HG03095 (cell line): Measurements from ENCODE around the gene ALOXE3.
"Not testable (repeated sequence)": the region's sequence is repeated elsewhere in the genome, so short reads cannot be mapped to it uniquely, and the experiment has no call there.

Source experiments
- ATAC-seq: cut with Tn5 transposase; IDR thresholded peaks from one replicate; pipeline ENCODE4 v1.9.1; 2021; ENCODE audit warnings: moderate library complexity; ENCODE audit not compliant: unreplicated experiment

ALOXE3 gene

DNA sequence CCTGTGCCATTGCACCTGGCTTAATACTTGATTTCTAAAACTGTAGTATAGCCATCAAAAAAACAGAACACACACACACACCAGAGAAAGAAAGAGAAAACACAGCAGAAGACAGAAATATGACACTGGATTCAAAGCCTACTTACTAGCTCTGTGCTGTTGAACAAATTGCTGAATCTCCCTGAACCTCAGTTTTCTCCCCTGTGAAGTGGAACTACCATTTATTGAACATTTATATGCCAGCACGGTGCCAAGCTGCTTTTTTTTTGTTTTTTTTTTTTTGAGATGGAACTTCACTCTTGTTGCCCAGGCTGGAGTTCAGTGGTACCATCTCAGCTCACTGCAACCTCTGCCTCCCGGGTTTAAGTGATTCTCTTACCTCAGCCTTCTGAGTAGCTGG, 17.6 kb downstream of the ALOXE3 start:
- ATAC-seq = no peak

DNA sequence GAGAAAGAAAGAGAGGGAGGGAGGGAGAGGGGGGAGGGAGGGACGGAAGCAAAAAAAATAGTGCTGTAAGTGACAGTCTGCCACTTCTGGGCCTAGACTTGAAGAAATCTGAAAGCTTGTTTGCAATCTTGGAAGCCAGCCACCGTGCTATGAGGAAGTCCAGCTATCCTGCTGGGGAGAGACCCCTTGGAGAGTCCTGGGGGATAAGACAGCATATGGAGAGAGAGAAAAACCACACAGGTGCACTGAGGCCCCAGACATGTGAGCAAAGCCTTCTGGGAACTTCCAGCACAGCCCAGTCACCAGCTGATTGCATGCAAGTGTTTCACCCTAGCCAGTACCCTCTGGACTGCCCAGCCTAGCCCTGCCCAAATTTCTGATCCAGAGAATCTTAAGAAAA, 18.2 kb downstream of the ALOXE3 start:
- no peak for ATAC-seq

DNA sequence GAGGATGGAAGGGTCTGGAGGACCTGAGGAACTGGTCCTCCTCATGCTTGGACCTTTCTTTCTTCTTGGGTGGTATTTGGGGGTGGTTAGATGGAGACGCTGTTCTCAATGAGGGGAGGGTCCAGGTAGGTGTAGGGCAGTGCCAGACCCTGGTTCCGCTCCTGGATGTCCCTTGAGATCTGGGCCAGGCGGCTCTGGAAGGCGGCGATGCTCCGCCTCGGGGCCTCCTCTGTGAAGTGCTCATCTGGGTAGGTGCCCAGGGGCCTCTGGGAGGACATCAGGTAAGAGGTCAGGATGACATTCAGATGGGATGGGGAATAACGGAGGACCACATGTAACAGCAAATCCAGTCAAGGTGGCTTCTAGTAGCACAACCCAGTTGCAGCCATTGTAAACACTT, 21.8 kb downstream of the ALOXE3 start:
- no peak for ATAC-seq

DNA sequence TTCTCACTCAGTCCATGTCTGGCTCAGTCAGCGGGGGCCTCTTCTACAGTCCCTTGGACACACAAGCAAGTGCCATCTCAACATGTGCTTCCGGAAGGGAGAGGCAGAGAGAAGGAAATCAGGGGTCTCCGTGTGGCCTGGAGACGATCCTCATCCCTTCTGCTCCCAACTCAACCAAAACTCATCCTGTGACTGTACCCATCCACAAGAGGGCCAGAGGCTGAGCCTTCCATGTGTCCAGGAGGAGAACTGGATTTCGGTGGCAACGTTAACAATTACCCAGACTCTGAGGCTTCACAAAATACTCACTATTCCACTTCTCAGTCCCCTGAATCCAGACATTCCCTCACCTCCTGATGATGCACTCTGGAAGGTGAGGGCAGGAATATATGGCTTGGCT, 23.0 kb downstream of the ALOXE3 start:
- ATAC-seq = no peak

DNA sequence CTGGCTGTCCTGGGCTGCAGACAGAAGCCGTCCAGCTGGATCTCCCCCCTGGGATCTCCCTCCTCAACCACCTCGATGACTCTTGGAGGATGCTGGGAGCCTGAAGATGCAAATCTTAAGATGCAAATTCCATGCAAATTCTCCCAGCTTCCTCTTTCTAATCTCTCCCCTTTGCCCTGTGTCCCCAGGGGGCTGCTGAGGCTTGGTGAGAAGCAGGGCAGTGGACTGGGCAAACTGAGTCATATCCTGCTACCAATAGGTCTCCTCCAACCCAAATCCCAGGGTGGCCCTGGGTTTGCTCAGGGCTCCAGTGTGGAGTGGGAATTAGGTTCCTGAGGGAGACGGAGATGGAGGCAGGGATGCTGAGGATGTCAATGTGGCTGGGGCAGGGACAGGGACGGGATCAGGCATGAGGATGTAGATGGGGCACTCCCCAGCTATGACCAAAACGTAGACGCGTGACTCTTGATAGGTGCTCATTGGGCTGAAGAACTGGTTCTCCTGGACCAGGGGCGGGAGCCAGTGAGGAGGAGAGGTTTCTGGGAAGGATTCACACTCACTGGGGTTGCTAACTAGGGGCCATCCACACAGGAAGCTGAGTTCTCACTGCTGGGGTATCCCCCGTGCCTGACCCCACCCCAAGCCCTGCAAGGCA, 27.2 kb downstream of the ALOXE3 start:
- ATAC-seq = no peak

DNA sequence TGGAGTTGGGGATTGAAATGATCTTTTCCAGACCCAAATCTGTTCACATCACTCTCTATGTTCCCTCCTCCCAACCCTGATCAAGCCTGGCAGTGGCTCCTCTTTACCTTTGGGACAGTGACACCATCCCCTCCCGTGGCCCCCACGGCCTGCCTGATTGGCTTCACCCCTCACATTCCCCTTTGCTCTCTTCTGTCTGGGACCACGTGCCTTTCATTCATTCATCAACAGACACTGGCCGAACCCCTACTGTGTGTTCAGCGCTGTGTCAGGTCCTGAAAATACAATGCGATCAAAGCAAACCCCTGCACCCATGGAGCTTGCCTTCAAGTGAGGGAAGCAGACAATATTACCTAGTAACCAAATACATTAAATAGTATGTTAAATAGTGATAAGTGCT, 28.6 kb downstream of the ALOXE3 start:
- ATAC-seq = no peak

DNA sequence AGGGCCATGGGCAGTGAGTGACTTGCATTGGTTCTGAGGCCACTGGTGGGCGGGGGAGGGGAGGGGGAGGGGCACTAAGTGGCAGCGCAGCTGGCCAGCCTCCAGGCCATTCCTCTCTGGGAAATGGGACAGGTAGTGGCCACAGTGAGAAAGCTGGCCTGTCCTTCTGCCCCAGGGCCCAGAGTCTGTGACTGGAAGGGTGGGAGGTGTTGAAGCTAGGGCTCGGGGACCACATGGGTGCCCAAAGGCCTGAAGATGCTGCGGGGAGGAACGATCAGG, 30.4 kb downstream of the ALOXE3 start:
- no peak for ATAC-seq

DNA sequence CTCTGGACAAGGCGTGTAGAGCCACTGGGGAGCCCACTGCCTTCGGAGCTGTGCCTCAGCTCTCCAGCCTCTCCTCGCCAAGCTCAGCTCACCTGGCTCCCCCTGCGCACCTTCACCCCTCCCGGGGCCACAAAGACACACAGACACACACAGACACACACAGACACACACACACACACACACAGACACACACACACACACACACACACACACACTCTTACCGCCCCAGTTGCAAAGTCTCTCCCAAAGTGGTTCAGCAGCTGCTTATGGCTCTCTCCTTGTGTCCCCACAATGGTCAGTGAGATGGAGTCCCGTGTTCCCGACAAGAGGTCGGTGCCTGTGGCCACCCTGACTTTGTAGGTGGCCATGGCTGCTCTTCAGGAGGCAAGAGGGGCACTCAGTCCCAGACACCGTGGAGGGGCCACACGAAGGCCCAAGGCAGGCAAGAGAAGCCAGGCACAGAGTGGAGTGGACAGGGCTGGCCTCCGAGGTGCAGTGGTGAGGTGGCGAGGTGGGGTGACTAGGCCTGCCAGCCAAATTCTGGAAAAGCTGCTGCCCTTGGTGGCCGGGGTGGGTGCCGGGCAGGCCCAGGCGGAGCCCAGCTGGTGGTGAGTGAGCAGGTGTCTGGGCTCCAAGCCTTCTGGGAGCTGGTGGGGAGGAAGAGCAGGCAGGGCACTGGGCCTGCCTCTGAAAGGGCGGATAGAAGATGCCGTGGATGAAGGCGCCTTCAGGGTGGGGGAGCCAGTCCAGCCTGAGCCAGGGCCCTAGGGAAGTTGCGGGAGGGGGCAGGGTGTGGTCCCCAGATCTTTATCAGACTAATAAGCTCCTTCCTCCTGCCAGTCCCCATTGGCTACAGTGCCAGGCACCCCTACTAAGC, 31.0 kb downstream of the ALOXE3 start, which contains the start of gene ALOX12B:
TSS of gene ALOX12B (minus strand) at position 642 of the 877 bp plus-strand sequence. CDS start at position 368, 274 bp downstream.
- no peak for ATAC-seq

DNA sequence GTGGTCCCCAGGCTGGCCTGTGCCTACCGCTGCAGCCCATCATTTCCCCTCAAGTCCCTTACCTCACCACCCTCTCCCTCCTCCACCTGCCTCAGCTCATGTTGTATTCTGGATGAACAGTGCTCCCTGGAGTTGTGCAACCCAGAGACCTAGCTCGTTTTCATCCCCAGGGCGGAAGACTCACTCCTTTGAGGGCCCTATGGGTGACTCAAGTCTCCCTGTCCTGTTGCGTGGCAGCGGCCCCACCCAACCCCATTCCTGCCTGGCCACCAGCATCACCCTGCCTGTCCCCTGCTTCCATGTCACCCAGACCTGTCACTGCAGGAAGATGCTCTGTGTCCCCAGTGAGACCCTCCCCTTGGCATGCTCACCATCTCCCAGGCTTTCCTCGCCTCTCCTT, 34.1 kb downstream of the ALOXE3 start:
- ATAC-seq = no peak

DNA sequence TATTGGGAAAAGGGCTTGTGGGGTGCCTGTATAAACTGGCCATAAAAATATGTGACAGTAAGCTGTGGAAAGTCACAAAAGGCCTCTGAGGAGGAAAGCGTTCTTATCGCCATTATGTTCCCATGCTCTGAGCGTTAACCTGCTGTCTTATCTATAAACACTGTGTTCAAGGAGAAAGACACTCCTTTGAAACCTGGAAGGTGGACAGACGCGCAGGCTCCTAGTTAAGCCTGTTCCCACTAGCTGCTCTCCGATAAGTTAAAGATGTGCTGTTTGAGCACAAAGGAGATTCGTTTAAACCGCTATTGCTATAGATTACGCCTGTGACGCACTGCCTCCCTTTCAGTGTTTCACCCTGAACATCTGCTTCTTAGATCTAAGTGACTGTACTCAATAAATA, 36.0 kb downstream of the ALOXE3 start:
- ATAC-seq = no peak

DNA sequence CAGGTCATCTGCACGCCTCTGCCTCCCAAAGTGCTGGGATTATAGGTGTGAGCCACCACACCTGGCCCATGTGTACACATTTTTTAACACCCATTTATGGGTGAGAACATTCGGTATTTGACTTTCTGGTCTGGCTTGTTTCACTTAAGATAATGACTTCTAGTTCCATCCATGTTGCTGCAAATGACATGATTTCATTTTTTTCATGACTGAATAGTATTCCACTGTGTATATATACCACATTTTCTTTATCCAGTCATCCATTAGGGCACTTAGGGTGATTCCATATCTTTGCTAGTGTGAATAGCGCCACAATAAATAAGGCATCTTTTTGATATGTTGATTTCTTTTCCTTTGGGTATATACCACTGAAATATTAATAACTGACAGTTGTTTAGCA, 36.4 kb downstream of the ALOXE3 start:
- ATAC-seq = no peak

DNA sequence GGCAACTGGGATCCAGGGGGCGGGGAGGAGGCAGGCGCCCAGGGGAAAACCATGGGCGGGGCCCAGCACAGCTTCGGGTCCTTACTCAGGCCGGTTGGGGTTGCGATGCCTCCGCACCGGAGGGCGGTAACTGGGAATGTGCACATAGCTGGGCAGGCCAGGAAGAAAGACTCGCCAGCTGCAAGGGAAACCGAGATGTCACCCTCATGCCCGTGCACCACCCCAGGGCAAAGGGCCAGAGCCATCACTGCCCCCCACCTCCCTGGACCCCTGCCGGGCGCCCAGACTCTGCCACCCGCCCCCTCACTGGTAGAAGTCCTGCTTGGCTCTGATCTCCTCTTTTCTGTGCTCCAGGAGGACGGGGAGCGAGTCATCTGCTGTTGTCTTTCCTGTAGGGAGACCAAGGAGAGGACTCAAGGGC, 37.5 kb downstream of the ALOXE3 start:
- ATAC-seq = no peak

DNA sequence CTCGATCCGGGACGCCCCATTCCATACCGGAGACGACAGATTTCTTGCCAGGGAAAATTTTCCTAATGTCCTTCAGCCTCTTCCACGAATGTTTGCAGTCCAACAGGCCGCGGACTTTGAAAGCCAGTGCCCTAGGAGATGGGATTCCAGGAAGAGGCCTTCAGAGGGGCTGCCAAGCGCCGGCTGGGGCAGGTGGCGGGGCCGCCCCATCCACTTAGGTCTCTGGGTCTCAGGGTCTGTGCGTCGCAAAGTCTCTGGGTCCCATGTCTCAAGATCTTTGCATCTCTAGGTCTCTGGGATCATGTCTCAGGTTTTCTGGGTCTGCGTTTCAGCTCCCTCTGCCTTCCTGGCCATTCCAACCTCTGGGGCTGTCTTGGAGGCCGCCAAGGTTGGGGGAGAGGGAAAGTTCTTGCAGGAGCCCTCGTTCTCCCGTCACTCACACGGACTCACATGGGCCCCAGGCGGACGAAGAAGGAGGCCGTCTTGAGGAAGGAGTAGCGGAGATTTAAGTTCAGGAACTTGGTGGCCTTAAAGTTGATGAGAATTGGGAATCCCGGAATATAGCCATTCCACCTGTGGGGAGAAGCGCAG, 38.0 kb downstream of the ALOXE3 start:
- no peak for ATAC-seq

DNA sequence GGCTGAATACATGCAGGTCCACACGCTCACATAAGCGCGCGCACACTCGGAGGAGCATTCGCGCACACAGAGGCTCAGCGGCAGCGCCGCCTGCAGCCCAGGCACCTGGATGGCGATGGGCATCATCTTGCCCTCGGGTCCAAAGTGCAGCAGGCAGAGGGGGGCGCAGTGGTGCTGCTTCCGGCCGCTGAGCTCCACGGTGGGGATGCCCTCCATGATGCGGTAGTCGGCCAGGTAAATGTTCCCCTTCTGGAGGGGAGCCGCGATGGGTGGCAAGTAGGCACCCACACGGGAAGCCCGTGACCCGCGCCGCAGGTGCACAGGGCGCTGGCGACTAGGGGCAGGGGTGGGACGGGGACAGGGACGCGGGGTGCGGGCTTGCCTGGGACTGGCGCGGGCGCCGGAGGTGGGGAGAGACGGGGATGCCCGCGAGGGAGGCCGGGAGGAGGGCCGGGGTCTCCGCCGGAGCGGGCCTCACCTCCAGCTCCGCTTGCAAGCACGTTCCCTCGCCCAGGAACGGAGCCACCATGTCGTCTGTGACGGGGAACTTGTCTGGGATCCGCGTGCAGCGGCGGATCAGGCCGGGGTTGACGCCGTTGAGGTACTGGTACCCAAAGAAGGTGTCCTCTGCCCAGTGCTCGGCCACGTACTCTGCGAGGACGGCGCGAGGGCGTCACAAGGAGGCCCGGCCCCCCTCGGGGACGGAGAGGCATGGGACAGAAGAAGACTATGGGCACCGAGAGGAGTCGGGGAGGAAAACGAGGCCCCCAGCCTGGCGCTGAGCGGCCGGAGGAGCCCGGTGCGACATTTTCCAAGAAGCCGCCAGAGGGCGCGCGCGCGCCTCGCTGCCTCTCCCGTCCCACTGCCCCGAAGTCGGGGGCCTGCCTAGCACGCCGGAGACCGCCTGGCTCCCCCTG, 38.8 kb downstream of the ALOXE3 start:
- ATAC-seq = no peak

DNA sequence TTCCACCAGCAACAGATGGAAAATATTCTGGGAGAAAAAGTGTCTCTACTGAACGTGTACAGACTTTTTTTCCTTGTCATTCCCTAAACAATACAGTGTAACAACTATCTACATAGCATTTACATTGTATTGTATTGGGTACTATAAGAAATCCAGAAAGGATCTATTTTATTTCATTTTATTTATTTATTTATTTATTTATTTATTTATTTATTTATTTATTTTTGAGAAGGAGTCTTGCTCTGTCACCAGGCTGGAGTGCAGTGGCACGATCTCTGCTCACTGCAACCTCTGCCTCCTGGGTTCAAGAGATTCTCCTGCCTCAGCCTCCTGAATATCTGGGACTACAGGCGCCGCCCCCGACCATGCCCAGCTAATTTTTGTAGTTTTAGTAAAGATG, 40.4 kb downstream of the ALOXE3 start:
- ATAC-seq = not testable (repeated sequence)

DNA sequence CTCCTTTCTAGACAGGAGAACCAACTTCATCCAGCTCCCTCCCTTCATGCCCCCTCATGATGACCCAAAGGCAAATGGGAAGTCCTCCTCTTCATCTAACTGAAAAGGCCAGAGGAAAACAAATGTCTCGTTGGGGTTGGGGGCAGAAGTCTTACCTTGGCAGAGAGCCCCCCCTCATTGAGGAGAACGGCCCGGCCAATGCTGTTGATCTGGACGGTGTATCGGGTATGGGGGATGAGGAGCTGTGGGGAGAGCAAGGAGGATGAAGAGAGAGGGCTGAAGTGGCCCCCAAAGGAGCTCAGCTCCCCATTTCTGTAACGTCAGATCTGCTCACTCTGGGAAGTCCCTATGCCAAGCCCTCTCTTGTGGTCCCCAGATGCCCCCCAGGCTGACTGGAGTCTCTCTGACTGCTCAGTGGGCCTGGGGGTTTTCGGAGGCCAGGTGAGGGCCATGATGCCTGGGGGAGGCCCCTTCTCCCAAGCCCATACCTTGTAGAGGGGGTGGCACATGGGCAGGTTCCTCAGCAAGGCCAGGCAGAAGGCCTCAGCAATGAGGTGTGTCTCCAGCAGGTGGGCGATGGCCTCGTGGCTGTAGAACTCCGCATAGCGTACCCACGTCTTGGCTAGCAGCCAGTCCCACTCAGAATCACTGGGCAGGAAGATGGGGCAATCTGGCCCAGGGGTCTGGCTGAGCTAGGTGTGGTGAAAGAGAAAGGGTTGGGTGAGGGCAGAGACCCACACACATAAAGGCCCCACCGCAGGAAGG, 41.6 kb downstream of the ALOXE3 start:
- no peak for ATAC-seq

DNA sequence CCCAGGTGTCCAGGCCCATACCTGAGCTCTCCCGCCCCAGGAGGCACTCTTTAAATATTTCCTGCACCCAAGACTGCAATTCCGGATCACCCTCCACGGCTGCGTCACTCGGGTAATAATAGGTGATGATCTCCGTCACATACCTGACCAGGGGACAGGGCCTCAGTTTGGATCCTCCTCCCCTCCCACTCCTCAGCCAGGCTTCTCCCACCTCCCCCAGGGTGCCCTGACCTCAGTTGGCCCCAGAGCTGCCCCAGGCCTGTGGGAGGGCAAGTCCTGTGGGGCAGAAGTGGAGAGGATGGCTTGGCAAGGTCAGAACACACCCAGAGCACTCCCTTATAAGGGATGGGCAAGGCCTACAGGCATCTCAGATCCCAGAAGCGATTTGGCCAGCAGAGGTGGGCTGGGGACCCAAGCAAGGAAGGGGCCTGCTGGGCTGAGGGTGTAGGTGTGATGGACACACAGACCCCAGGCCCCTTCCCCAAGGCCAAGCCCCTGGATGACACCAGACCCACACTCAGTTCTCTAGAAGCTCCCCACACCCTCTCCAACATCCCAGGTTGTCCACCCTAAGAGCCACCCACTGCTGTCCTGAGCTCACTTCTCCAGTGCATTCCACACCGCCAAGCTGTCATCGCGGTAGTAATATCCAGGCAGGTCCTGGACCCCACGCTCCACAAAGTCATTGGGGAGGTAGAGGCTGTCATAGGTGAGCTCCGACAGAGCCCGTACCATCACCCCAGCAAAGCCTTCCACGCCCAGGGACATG, 42.6 kb downstream of the ALOXE3 start:
- no peak for ATAC-seq

DNA sequence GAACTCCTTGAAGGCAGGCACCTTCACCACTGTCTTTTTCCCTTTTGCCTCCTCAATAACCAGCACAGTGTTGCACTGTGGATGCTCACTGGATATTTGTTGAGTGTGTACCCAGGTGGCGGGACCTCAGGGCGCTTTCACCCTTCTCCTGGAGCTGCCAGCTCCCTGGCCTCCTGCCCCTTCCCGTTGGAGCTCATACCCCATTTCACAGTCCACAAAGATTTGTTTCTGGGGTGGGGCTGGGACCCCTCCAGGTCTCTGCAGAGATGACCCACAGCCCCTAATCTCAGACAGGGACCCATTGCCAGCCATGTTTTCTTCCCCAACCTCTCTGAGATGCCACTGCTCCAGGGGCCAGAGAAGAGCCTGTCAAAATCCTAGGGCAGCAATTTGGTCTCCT, 43.2 kb downstream of the ALOXE3 start:
- no peak for ATAC-seq

DNA sequence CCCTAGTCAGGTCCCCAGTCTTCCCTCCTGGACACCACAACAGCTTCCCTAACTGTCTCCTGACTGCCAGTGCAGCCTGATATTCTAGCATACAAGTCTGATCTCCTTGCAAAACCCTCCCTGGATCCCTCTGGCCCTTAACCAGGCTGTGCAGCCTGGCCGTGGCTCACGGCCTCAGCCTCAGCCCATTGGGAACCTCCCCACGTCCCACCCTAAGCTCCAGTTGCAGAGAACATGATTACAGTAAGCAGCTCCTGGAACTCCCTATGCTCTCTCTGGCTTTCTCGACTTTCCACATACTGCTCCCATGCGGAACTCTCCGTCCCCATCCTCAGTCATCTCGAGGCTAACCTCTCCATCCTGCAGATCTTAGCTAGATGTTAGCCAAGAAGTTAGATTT, 43.8 kb downstream of the ALOXE3 start:
- ATAC-seq = no peak
